AG09309 (cell line): ENCODE data around the gene RALGPS1.

Source experiments
- DNase-seq: peaks from one replicate; pipeline ENCODE4 v3.0.0-alpha.2; 2010; ENCODE audit warnings: low read depth
- H3K4me3 ChIP-seq: 2 replicates; pipeline ENCODE4 v1.5.1; 2011; ENCODE audit warnings: mild to moderate bottlenecking, low read depth, low read length, moderate library complexity; ENCODE audit not compliant: control insufficient read depth
- TF ChIP-seq, protein P1 (sequence below): IDR thresholded peaks from 2 replicates; pipeline ENCODE4 v1.5.1; 2011; ENCODE audit warnings: mild to moderate bottlenecking, low read depth, low read length, inconsistent platforms; ENCODE audit not compliant: insufficient read depth, control insufficient read depth; ENCODE audit errors: missing control alignments

RALGPS1 gene

GRCh38 chr9:126914458-126915280 lies at the start of gene RALGPS1:
Gene RALGPS1 (plus strand): TSS chr9:126914782. CDS start chr9:126962290, 47,508 bp downstream.
- TF ChIP-seq, protein P1, sequence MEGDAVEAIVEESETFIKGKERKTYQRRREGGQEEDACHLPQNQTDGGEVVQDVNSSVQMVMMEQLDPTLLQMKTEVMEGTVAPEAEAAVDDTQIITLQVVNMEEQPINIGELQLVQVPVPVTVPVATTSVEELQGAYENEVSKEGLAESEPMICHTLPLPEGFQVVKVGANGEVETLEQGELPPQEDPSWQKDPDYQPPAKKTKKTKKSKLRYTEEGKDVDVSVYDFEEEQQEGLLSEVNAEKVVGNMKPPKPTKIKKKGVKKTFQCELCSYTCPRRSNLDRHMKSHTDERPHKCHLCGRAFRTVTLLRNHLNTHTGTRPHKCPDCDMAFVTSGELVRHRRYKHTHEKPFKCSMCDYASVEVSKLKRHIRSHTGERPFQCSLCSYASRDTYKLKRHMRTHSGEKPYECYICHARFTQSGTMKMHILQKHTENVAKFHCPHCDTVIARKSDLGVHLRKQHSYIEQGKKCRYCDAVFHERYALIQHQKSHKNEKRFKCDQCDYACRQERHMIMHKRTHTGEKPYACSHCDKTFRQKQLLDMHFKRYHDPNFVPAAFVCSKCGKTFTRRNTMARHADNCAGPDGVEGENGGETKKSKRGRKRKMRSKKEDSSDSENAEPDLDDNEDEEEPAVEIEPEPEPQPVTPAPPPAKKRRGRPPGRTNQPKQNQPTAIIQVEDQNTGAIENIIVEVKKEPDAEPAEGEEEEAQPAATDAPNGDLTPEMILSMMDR: no peak
- peak; percentile 70 for DNase-seq
- H3K4me3 ChIP-seq: peak within 1 kb of the TSS; percentile 29

DNA sequence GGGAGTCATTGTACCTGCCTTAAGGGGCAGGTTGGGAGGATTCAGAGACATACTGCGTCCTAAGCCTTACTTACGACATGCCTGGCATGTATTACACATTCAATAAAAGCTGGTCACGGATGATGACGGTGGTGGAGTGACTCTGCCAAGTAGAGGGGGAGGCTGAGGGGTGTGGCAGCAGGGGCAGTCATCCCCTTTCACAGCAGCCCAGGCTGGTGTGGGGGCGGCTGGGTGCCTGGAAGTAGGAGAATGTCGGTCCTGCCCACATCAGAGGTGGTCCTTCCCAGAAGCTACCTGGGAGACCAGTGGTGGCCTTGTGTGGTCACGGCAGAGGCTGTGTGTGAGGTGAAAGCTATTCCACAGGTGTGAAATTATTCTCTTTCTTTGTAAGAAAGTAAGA lies 45.2 kb upstream of the RALGPS1 start:
- DNase-seq: no peak
- TF ChIP-seq, protein P1: no peak

GRCh38 chr9:126872516-126872915 lies 42.1 kb upstream of the RALGPS1 start:
- no peak for DNase-seq
- TF ChIP-seq, protein P1: no peak
- H3K4me3 ChIP-seq: no peak overlapping the region

More for the DNA sequence above, 45.2 kb upstream of the RALGPS1 start:
- no peak overlapping the region for H3K4me3 ChIP-seq

GRCh38 chr9:126874546-126875314 lies 39.9 kb upstream of the RALGPS1 start:
- no peak overlapping the region for H3K4me3 ChIP-seq
- TF ChIP-seq, protein P1: no peak
- no peak for DNase-seq

DNA sequence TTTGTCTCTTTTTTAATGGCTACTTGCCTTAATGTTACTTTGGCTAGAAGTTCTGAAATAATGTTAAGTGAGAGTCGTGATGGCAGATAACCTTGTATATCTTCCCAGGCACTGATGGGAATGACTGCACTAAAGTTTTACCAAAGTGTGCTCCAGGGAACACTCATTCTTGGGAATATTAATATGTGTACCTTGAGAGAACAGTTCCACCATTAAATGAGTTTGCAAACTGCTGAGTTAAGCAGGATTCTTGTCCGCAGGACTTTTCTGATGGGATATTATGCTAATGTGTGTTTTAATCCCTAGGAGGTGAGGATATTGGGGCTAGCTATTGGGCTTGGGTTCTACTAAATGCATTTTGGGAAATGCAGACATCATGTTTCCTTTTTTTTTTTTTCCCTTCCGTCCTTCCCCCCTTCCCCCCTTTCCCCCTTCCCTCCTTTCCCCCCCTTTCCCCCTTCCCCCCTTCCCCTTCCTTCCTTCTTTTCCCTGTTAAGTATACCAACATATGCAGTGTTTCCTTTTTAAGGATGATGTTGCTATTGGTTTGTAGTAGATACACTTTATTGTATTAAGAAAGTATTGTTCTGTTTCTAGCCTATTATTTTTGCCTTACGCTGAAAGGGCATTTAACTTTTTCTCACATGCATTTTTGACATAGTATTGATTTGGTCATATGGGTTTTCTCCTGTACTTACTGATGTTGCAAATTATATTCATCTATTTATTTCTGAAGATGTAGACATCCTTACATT lies 38.6 kb upstream of the RALGPS1 start:
- H3K4me3 ChIP-seq: no peak overlapping the region
- TF ChIP-seq, protein P1: no peak
- DNase-seq: no peak

DNA sequence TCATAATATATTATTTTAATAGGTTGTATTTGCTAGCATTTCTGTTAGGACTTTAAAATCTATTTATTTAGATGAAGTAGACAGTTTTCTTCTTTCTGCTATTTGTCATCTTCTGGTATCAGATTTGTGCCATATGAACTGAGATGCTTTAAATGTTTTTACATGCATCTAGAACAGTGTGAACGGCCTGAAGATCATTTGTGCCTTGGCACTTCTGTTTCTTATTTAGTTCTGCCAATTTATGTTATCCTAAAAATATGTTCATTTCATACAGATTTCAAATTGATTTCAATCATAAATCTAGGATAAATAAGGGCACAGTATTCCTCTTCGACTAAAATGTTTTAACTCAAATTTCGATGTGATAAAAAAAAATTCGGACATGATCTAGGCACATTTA lies 38.1 kb upstream of the RALGPS1 start:
- H3K4me3 ChIP-seq: no peak overlapping the region
- TF ChIP-seq, protein P1: no peak
- DNase-seq: no peak
